A673 (cell line): ENCODE results near the gene SLC44A3.
A peak's percentile ranks its signal among the peaks of the same experiment; 100 is the strongest.

Experiments
- EZH2 ChIP-seq: fragments of 200-600 bp; sonication (generic); IDR thresholded peaks from 2 replicates; pipeline ENCODE4 v1.6.1; 2017; ENCODE audit warnings: borderline replicate concordance, low read depth, mild to moderate bottlenecking, mixed read lengths, antibody characterized with exemption, low read length; ENCODE audit not compliant: poor library complexity, severe bottlenecking
- TF ChIP-seq, protein P1 (sequence below): fragments of 300-800, 200-600 bp; sonication (generic); conservative IDR thresholded peaks from 2 replicates; pipeline ENCODE4 v1.5.1; 2017; ENCODE audit warnings: low read depth, mild to moderate bottlenecking, antibody characterized with exemption, low read length, moderate library complexity, mixed read lengths

DNA sequence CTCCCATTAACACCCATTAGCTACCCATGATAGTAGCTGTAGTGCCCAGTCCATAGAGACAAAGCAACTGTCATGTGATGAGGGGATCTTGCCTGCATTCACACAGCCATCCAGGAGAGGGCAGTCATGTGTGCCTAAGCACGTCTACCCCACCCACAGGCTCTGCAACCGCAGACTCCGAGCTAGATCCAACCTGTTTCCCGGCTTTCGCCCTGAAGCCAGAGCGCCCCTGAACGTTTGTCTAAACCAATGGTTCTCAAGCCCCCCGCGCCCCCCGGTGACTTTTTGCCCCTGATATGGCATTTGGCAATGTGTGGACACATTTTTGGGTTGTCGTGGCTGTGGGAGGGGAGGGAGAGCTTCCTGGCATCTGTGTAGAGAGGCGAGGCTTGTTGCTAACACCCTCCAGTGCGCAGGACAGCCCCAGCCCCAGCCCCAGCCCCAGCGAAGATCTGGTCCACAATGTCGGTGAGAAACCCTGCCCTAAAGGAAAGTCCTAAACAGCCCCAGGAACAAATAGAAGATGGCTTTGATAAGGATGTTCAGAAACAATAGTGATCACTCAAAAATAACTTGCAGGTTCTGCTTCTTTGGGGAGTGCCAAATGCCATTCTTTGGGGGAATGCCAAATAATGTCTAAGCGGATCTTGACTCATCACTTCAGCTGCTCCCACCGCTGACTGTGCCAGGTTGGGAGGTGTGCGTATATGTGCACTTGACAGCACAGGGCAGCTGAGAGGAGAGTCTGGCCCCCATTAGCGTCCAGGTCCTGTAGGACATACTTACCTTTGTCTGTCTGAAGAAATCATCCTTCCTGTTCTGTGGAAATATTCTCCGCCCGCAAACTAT is 34.5 kb downstream of the SLC44A3 start:
- TF ChIP-seq, protein P1, sequence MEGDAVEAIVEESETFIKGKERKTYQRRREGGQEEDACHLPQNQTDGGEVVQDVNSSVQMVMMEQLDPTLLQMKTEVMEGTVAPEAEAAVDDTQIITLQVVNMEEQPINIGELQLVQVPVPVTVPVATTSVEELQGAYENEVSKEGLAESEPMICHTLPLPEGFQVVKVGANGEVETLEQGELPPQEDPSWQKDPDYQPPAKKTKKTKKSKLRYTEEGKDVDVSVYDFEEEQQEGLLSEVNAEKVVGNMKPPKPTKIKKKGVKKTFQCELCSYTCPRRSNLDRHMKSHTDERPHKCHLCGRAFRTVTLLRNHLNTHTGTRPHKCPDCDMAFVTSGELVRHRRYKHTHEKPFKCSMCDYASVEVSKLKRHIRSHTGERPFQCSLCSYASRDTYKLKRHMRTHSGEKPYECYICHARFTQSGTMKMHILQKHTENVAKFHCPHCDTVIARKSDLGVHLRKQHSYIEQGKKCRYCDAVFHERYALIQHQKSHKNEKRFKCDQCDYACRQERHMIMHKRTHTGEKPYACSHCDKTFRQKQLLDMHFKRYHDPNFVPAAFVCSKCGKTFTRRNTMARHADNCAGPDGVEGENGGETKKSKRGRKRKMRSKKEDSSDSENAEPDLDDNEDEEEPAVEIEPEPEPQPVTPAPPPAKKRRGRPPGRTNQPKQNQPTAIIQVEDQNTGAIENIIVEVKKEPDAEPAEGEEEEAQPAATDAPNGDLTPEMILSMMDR, result peak; percentile 97
- TF ChIP-seq EZH2, result no peak
